LNCaP clone FGC (cell line): ENCODE data around the gene KCNH6.

Experiments
- DNase-seq: peaks from one replicate; pipeline ENCODE4 v3.0.0-alpha.2; 2011; ENCODE audit warnings: low read depth
- H3K4me3 ChIP-seq: 2 replicates; pipeline ENCODE4 v1.5.1; 2011; ENCODE audit warnings: mild to moderate bottlenecking, low read depth, low read length, control low read depth
- TF ChIP-seq, protein P1 (sequence below): IDR thresholded peaks from 2 replicates; pipeline ENCODE4 v1.5.1; 2012; ENCODE audit warnings: mild to moderate bottlenecking; ENCODE audit not compliant: control insufficient read depth, insufficient read depth; ENCODE audit errors: extremely low read depth

The KCNH6 gene

GRCh38 chr17:63492940-63493339 is 30.2 kb upstream of the KCNH6 start:
- no peak for DNase-seq
- TF ChIP-seq, protein P1, sequence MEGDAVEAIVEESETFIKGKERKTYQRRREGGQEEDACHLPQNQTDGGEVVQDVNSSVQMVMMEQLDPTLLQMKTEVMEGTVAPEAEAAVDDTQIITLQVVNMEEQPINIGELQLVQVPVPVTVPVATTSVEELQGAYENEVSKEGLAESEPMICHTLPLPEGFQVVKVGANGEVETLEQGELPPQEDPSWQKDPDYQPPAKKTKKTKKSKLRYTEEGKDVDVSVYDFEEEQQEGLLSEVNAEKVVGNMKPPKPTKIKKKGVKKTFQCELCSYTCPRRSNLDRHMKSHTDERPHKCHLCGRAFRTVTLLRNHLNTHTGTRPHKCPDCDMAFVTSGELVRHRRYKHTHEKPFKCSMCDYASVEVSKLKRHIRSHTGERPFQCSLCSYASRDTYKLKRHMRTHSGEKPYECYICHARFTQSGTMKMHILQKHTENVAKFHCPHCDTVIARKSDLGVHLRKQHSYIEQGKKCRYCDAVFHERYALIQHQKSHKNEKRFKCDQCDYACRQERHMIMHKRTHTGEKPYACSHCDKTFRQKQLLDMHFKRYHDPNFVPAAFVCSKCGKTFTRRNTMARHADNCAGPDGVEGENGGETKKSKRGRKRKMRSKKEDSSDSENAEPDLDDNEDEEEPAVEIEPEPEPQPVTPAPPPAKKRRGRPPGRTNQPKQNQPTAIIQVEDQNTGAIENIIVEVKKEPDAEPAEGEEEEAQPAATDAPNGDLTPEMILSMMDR = no peak
- no peak overlapping the region for H3K4me3 ChIP-seq

- no peak for DNase-seq
- TF ChIP-seq, protein P1 = no peak
- H3K4me3 ChIP-seq = no peak overlapping the region
Measured at GRCh38 chr17:63493411-63493810, 29.7 kb upstream of the KCNH6 start.

- TF ChIP-seq, protein P1 = no peak
- H3K4me3 ChIP-seq = no peak overlapping the region
- no peak for DNase-seq
Measured at GRCh38 chr17:63494300-63494928, 28.7 kb upstream of the KCNH6 start.

DNA sequence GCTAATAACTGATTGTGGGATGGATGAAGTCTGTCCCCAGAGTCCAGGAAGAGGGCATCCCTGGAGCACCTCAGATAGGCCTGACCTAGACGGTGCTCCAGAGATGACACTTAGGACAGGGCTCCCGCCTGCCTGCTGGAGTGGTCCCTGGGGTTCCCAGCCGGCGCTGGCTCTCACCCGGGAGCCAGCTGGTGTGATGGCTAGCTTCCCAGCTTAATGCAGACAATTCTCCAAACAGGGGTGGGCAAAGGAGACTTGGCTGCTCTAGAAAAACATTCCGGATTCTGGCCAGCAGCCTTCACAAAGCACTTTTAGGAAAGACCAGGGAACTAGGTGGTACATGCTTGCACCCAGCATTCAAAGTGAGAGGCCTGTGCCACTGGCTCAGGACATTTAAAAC is 27.7 kb upstream of the KCNH6 start:
- no peak for DNase-seq
- no peak overlapping the region for H3K4me3 ChIP-seq
- TF ChIP-seq, protein P1 = no peak

GRCh38 chr17:63496177-63496576 is 27.0 kb upstream of the KCNH6 start:
- TF ChIP-seq, protein P1 = no peak
- DNase-seq = no peak

DNA sequence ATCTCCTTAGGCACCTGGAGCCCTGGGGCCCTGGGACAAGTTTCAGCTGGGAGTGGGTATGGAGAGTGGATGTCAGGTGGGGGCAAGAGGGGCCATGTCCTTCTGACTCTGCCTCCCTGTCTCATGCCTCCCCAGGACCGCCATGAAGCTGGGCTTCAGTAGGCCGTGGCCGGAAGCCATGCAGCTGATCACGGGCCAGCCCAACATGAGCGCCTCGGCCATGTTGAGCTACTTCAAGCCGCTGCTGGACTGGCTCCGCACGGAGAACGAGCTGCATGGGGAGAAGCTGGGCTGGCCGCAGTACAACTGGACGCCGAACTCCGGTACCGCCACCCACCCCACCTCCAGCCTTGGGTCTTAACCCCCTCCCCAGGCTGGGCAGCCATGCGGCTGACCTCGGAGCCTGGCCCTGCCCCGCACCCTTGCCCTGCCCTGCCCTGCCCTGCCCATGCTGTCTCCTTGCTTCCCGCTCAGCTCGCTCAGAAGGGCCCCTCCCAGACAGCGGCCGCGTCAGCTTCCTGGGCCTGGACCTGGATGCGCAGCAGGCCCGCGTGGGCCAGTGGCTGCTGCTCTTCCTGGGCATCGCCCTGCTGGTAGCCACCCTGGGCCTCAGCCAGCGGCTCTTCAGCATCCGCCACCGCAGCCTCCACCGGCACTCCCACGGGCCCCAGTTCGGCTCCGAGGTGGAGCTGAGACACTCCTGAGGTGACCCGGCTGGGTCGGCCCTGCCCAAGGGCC is 26.3 kb upstream of the KCNH6 start:
- no peak overlapping the region for H3K4me3 ChIP-seq
- DNase-seq = no peak
- TF ChIP-seq, protein P1 = no peak

More at GRCh38 chr17:63496177-63496576, 27.0 kb upstream of the KCNH6 start:
- H3K4me3 ChIP-seq = no peak overlapping the region
